IPS-20b (cell line): ENCODE results near the gene SRSF9.

Experiments
- H3K27ac ChIP-seq: one replicate; pipeline ENCODE4 v1.5.1; 2013; ENCODE audit warnings: low read length
- H3K27me3 ChIP-seq: 2 replicates; pipeline ENCODE4 v1.6.1; 2013; ENCODE audit warnings: mild to moderate bottlenecking, low read length, inconsistent platforms; ENCODE audit not compliant: insufficient read depth
- H3K36me3 ChIP-seq: 2 replicates; pipeline ENCODE4 v1.6.1; 2013; ENCODE audit warnings: low read depth, mild to moderate bottlenecking, inconsistent platforms, low read length, moderate library complexity; ENCODE audit not compliant: insufficient read depth
- H3K4me1 ChIP-seq: 2 replicates; pipeline ENCODE4 v1.6.1; 2013; ENCODE audit warnings: mild to moderate bottlenecking, control low read depth, inconsistent platforms, low read length, moderate library complexity; ENCODE audit not compliant: insufficient read depth
- H3K4me3 ChIP-seq: 2 replicates; pipeline ENCODE4 v1.5.1; 2013; ENCODE audit warnings: mild to moderate bottlenecking, low read length, inconsistent platforms
- H3K9ac ChIP-seq: 2 replicates; pipeline ENCODE4 v1.6.1; 2013; ENCODE audit warnings: low read depth, mild to moderate bottlenecking, inconsistent platforms, low read length, moderate library complexity
- H3K9me3 ChIP-seq: 2 replicates; pipeline ENCODE4 v1.6.1; 2013; ENCODE audit warnings: mild to moderate bottlenecking, low read depth, low read length, inconsistent platforms; ENCODE audit not compliant: insufficient read depth

SRSF9 gene

DNA sequence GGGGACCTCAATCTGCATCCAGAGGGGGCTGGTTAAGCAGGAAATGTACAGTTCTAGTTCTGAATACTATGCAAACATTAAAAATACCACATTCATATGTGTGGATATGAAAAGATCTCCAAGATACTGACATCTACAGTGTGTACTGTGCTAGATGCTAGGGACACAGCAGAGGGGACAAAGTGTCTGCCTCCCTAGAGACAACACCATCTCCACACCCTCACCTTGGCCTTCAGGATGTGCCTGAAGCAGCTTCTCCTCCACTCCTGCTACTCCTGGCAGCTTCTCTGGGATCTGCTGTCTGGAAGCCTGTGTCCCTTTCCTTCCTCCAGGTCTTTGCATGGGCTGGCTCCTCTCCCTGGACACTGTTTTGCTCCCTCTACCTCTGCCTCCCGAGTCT, 10.7 kb upstream of the SRSF9 start:
- Histone ChIP-seq H3K27me3 (no peaks in the 10 kb centered on the region), H3K9me3 (no peaks in the 10 kb centered on the region), H3K27ac (no peak overlapping the region), H3K4me1 (no peaks in the 10 kb centered on the region), H3K36me3 (no peaks in the 10 kb centered on the region), H3K4me3 (no peak overlapping the region), H3K9ac (peak overlapping the region; percentile 17; the same call in 1 of the 2 replicates)

DNA sequence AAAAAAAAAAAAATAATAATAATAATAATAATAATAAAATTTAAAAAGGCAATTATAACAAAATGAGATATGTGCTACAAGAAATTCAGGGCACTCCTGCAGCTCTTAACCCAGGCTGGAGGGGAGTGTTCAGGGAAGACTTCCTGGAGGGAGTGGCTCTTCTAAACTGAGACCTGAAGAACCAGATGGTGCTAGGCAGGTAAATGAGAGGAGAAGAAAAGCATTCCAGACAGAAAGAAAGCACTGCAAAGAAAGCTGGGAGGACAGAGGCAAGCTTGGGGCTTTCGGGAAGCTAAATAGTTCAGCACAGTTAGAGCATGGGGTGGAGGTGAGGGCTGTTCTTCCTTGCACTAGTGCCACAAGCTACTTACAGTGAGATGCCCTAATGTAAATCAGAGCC, 9.9 kb upstream of the SRSF9 start:
- H3K27me3 ChIP-seq, result no peaks in the 10 kb centered on the region
- no peaks in the 10 kb centered on the region for H3K36me3 ChIP-seq
- H3K9me3 ChIP-seq, result no peaks in the 10 kb centered on the region
- 0 out of 2 replicates have a peak, but pooled peaks cover 2% of the 10 kb centered on the region for H3K4me1 ChIP-seq
- H3K4me3 ChIP-seq, result no peak overlapping the region
- no peak overlapping the region for H3K27ac ChIP-seq
- no peak overlapping the region for H3K9ac ChIP-seq

DNA sequence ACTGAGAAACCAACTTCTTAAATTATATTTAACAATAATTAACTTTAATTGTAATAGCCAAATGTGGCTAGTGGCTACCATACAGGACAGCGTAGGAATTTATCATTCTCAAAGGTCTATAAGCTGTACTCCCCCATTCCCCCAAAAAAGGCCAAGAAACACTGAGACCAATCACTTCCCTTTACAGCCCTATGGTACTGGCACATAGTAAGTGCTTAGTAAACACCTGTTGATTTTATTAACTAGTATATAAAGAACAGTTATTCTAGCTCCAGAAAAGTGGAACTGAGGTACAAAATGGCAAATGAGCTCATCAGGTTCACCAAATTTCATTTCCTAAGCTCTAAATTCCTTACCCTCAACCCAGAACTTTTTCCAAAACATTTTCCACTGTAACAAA, 6.1 kb upstream of the SRSF9 start:
- Histone ChIP-seq H3K4me3 (no peak overlapping the region), H3K27ac (no peak overlapping the region), H3K9ac (no peak overlapping the region), H3K4me1 (0 out of 2 replicates have a peak, but pooled peaks cover 5% of the 10 kb centered on the region), H3K36me3 (no peaks in the 10 kb centered on the region), H3K9me3 (no peaks in the 10 kb centered on the region), H3K27me3 (no peaks in the 10 kb centered on the region)

DNA sequence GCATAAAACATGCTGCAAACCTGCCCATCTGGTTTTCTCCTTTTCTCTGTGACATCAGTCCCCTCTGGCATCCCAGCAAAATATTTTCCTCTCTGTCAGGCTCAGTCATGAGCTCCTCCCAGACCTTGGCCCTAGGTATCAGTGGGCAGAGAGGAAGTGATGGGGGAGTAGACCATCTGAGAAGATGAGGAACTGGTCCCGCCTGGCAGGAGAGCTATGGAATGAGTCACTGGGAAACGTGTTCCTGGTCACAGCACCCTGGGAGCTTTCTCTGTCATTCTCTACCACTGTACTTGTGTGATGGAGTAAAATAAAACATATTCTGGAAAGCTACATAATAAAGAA, 5.0 kb upstream of the SRSF9 start:
- no peak overlapping the region for H3K9ac ChIP-seq
- H3K4me1 ChIP-seq, result 0 out of 2 replicates have a peak, but pooled peaks cover 5% of the 10 kb centered on the region
- H3K36me3 ChIP-seq, result no peaks in the 10 kb centered on the region
- no peaks in the 10 kb centered on the region for H3K9me3 ChIP-seq
- H3K4me3 ChIP-seq, result no peak overlapping the region
- H3K27ac ChIP-seq, result no peak overlapping the region
- H3K27me3 ChIP-seq, result no peaks in the 10 kb centered on the region

DNA sequence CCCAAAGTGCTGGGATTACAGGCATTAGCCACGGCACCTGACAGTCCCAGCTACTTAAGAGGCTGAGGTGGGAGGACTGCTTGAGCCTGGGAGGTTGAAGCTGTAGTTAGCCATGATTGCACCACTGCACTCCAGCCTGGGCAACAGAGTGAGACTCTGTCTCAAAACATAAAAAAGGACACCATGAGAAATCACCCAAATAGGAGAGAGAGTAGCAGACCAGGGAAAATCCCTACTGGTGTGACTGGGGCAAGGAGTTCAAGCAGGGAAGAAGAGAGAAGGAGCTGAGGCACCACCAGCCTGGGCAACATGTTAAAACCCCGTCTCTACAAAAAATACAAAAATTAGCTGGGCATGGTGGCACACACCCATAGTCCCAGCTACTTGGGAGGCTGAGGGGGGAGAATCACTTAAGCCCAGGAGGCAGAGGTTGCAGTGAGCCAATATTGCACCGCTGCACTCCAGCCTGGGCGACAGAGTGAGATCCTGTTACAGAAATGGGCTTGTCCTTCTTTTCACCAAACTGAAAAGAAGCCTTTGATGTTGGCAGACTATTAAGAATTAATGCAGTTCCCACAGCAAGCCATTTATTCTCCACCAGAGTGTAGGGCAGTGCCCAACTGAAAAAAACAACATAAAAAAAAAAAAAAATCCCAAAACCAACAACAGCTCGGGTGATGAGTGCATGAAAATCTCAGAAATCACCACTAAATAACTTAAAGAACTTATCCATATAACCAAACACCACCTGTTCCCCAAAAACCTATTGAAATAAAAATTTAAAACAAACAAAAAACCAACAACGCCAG, 4.5 kb upstream of the SRSF9 start:
- Histone ChIP-seq H3K4me3 (no peak overlapping the region), H3K36me3 (no peaks in the 10 kb centered on the region), H3K9ac (no peak overlapping the region), H3K9me3 (no peaks in the 10 kb centered on the region), H3K4me1 (0 out of 2 replicates have a peak, but pooled peaks cover 5% of the 10 kb centered on the region), H3K27ac (no peak overlapping the region), H3K27me3 (no peaks in the 10 kb centered on the region)

DNA sequence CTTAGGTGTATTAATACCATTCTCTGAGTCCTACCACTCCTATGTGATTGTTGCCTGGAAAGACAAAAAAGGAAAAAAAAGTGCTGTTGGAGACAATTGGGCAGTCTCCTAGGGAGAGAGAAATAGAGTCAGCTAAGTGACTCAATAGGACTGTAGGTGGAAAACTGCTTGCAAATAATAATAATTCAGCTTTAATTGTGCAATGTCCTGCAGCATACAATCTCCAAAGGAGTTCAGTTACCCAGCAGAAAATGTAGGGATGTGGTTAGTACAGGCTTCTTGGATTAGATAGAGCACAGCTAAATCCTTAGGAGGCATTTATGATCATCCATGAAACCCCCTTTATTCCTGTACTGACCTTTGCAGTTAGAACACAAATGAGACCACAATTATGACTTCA, 3.0 kb upstream of the SRSF9 start:
- H3K27ac ChIP-seq, result no peak overlapping the region
- H3K27me3 ChIP-seq, result no peaks in the 10 kb centered on the region
- H3K4me3 ChIP-seq, result no peak overlapping the region
- H3K36me3 ChIP-seq, result peaks cover 2% of the 10 kb centered on the region
- no peaks in the 10 kb centered on the region for H3K9me3 ChIP-seq
- no peak overlapping the region for H3K9ac ChIP-seq
- H3K4me1 ChIP-seq, result peaks cover 7% of the 10 kb centered on the region; the same call in 1 of the 2 replicates

DNA sequence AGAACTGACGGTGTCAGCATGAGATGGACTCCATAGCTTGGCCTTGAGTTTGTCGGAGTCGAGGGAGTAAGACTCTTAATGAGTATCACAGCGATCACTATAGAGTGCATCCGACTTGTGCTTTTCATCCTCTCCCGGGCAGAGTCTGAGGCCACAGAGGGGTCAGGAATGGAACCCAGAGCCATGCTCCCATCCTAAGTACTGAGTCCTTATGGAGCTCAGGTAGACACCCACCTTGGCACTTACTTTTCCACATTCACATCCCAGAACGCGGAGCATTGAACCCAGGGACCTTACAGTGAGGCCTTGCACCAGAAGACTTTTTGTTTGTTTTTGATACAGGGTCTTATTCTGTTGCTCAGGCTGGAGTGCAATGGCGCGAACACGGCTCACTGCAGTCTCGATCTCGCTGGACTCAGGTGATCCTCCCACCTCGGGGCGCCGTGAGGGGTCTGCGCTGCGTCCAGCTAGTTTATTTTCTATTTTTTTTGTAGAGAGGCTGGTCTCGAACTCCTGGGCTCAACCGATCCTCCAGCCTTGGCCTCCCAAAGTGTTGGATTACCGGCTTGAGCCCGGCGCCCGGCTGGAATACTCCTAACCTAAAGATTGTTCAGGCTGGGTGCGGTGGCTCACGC, 719 bp upstream of the SRSF9 start:
- Histone ChIP-seq H3K27ac (no peak overlapping the region), H3K9me3 (no peaks in the 10 kb centered on the region), H3K9ac (peak overlapping the region; percentile 75; the same call in 1 of the 2 replicates), H3K4me1 (peaks cover 9% of the 10 kb centered on the region; the same call in 1 of the 2 replicates), H3K27me3 (no peaks in the 10 kb centered on the region), H3K4me3 (peak overlapping the region; percentile 91), H3K36me3 (peaks cover 23% of the 10 kb centered on the region)

DNA sequence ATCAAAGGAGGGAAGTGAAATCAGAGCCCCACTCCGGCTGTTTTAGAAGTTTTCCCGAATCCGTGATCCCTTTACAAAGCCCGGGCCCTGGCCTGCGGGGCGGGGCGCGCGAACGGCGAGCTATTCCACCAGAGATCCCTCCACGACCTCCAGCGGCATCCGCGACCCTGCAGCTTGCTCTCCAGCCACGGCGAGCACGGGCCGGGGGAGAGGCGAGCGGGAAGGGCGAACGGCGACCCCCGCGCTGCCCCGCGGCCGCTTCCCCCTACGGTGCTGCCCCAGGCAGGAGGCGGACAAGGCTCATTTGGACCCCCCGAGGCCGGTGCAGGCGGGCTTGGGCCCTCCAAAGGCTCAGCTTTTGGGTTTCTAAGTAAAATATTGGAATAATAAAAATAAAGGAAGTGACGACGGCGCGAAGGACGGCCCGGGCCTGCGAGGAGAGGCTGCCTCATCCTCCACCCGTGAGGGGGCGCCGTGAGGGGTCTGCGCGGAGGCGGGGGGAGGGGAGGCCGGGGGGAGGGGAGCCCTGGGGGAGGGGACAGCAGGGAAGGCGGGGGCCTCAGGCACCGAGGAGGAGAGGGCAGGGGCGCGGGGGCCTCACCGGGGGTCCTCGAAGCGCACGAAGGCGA, 613 bp downstream of the SRSF9 start:
- Histone ChIP-seq H3K4me3 (peak overlapping the region; percentile 91), H3K9ac (peak overlapping the region; percentile 89), H3K27me3 (no peaks in the 10 kb centered on the region), H3K4me1 (peaks cover 4% of the 10 kb centered on the region; the same call in 1 of the 2 replicates), H3K36me3 (peaks cover 36% of the 10 kb centered on the region), H3K27ac (peak overlapping the region; percentile 83), H3K9me3 (no peaks in the 10 kb centered on the region)

DNA sequence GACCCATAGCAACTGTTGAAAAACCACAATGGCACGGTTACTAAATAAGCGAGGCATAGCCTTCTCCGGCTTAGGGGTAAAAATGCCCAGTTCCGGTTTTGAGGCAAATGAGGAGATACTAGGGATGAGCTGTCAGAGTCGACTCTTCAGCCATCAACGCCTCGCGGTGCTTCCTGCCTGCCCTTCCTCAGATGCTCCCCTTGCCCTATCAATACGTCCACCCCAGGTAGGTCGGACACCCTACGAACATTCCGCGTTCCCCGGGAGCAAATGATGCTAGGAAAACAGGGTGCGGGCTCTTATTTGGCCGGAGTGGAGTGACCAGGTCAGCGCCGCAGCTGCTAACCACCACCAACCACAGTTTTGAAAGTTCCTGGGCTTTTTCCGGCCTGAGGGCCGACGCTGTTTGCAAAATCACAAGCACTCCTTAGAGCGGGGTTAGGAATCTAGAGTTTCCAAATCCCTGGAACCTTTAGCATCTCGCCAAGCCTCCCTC, 1.2 kb downstream of the SRSF9 start:
- H3K27ac ChIP-seq, result peak overlapping the region; percentile 39
- peak overlapping the region; percentile 89 for H3K9ac ChIP-seq
- peaks cover 4% of the 10 kb centered on the region; the same call in 1 of the 2 replicates for H3K4me1 ChIP-seq
- peak overlapping the region; percentile 91 for H3K4me3 ChIP-seq
- no peaks in the 10 kb centered on the region for H3K9me3 ChIP-seq
- peaks cover 42% of the 10 kb centered on the region for H3K36me3 ChIP-seq
- H3K27me3 ChIP-seq, result no peaks in the 10 kb centered on the region

DNA sequence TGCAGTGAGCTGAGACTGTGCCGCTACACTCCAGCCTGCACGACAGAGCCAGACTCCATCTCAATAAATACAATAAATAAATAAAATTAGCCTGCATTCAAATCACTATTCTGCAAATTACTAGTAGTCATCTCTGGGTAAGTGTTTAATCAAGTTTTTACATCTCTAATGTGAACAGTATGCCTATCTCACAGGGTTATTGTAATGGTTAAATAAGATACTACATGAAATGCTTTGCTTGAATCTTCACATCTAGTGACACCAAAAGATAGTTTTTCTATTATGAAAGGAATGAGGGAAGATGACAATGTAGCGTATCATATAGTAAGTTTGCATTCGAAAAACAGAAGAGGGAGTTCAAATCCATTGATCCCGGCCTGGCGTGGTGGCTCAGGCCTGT, 2.1 kb downstream of the SRSF9 start:
- Histone ChIP-seq H3K27ac (no peak overlapping the region), H3K4me3 (no peak overlapping the region), H3K27me3 (no peaks in the 10 kb centered on the region), H3K36me3 (peaks cover 51% of the 10 kb centered on the region), H3K9ac (no peak overlapping the region), H3K9me3 (no peaks in the 10 kb centered on the region), H3K4me1 (peaks cover 4% of the 10 kb centered on the region; the same call in 1 of the 2 replicates)

DNA sequence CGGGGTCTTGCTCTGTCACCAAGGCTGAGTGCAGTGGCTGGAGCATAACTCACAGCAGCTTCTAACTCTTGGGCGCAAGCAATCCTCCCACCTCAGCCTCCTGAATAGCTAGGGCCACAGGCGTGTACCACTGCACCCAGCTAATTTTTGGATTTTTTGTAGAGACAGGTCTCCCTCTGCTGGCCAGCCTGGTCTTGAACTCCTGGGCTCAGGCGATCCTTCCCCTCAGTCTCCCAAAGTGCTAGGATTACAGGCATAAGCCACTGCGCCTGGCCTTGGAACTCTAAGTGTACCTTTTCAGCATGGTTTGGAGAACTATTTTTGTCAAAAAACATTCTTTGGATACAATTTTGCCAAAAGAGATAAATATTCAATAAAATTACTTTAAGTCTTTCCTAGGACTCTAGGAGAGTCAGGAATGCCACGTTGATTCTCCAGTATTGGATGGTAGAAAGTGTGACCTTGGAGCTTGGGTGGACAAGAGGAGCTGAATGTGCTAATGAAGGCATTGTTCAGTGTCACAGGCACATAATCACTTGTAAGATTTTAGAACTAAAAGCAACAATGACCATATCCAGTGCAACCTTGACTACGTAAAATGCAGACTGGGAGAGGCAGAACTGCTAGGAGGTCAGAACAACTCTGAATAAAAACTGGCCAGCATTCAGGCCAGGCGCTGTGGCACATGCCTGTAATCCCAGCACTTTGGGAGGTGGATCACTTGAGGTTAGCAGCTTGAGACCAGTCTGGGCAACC, 2.8 kb downstream of the SRSF9 start:
- H3K36me3 ChIP-seq, result peaks cover 58% of the 10 kb centered on the region
- H3K4me1 ChIP-seq, result peaks cover 4% of the 10 kb centered on the region; the same call in 1 of the 2 replicates
- H3K27me3 ChIP-seq, result no peaks in the 10 kb centered on the region
- no peak overlapping the region for H3K27ac ChIP-seq
- H3K9me3 ChIP-seq, result no peaks in the 10 kb centered on the region
- H3K4me3 ChIP-seq, result no peak overlapping the region
- no peak overlapping the region for H3K9ac ChIP-seq
